22Rv1 (cell line): Measurements from ENCODE around the gene ADGRL1.
A peak's percentile ranks its signal among the peaks of the same experiment; 100 is the strongest.
"Not testable (repeated sequence)": the region's sequence is repeated elsewhere in the genome, so short reads cannot be mapped to it uniquely, and the experiment has no call there.

Experiments used
- H3K27ac ChIP-seq: fragments of 450-650 bp; 2 replicates; pipeline ENCODE4 v1.5.1; 2017
- ZFX ChIP-seq: fragments of 450-650 bp; IDR thresholded peaks from 2 replicates; pipeline ENCODE4 v1.6.1; 2017; ENCODE audit warnings: antibody characterized with exemption, borderline replicate concordance
- TF ChIP-seq, protein P1 (sequence below): fragments of 450-650 bp; IDR thresholded peaks from 2 replicates; pipeline ENCODE4 v1.5.1; 2017; ENCODE audit warnings: mild to moderate bottlenecking

Gene ADGRL1

DNA sequence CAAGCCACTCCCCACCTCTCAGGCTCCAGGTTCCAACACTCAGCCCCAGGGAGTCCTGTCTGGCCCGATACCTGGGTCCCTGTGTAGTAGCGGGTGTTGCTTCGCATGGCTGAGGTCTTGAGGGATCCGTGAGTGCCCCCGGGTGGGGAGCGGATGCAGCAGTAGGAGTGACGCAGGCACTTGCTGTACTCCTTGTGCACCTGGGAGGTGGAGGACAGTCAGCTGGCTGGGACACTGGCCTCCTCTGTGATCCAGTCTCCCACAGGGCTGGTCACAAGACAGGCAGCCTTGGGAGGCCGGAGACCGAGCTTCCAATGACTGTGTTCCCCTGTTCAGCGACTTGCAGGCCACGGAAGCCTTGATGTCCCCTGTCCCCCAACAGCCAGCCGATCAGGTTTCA lies 53.3 kb downstream of the ADGRL1 start:
- no peak overlapping the region for H3K27ac ChIP-seq
- TF ChIP-seq, protein P1, sequence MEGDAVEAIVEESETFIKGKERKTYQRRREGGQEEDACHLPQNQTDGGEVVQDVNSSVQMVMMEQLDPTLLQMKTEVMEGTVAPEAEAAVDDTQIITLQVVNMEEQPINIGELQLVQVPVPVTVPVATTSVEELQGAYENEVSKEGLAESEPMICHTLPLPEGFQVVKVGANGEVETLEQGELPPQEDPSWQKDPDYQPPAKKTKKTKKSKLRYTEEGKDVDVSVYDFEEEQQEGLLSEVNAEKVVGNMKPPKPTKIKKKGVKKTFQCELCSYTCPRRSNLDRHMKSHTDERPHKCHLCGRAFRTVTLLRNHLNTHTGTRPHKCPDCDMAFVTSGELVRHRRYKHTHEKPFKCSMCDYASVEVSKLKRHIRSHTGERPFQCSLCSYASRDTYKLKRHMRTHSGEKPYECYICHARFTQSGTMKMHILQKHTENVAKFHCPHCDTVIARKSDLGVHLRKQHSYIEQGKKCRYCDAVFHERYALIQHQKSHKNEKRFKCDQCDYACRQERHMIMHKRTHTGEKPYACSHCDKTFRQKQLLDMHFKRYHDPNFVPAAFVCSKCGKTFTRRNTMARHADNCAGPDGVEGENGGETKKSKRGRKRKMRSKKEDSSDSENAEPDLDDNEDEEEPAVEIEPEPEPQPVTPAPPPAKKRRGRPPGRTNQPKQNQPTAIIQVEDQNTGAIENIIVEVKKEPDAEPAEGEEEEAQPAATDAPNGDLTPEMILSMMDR, result no peak
- no peak for TF ChIP-seq ZFX

GRCh38 chr19:14150770-14151661 lies 55.0 kb downstream of the ADGRL1 start:
- TF ChIP-seq, protein P1, result no peak
- TF ChIP-seq ZFX, result no peak
- no peak overlapping the region for H3K27ac ChIP-seq

DNA sequence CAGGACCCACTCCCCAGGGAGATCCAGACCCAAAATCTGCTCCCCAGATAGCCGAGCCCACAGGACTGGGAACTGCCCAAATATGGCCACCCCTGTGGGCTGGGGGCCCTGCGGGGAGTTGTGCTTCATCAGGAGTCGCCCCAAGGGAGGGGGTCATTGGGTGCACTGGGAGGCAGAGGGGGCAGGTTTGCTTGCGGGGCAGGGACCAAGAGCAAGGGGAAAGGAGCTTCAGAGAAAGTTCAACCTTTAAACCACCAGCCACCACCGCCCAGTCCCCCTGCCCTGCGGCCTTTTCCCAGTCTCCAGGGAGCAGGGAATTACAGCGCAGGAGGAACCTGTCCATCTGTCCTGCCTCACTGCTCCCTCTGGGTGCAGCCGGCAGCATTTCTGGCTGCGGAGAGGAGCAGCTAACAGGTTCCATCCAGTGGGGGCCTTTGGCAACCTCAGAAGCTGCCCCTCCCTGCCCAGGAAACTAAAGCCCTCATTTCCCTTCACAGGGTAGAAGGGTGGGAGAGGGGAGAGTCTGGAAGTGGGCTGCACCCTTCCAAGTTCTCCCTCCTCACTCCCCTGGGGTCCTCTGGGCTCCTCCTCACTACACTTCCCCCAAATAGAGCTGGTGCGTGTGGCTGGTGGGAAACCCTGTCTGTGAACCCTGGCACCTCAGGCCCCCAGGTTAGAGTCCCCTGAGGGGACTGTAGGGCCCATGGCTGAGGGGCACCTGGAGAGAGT lies 55.8 kb downstream of the ADGRL1 start:
- no peak for TF ChIP-seq ZFX
- no peak overlapping the region for H3K27ac ChIP-seq

GRCh38 chr19:14149509-14149994 lies 56.4 kb downstream of the ADGRL1 start:
- TF ChIP-seq, protein P1, result no peak
- no peak for TF ChIP-seq ZFX
- no peak overlapping the region for H3K27ac ChIP-seq

- TF ChIP-seq, protein P1, result no peak
- TF ChIP-seq ZFX, result no peak
Observed at GRCh38 chr19:14148751-14149410, 57.1 kb downstream of the ADGRL1 start.

GRCh38 chr19:14147797-14148605 lies 58.0 kb downstream of the ADGRL1 start:
- no peak overlapping the region for H3K27ac ChIP-seq
- TF ChIP-seq, protein P1, result peak; percentile 73
- no peak for TF ChIP-seq ZFX

More at GRCh38 chr19:14148751-14149410, 57.1 kb downstream of the ADGRL1 start:
- no peak overlapping the region for H3K27ac ChIP-seq

DNA sequence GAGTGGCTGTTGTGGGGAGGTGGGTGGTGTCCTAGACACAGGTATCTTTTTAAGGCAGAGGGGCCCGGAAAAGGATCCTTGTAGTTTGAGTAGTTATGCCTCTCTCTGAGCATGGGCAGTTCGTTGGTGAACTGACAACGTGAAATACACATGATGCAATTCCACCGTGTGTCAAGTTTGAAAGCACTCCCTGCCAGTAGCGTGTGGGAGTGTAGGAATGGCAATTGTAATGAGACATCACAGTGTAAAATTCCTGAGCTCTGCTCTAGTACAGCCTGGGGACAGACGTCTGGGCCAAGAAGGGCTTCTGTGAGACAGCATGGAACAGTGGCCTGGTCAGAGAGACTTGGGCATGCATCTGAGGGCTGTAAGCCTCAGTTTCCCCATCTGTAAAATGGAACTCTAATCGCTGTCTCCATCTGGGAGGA lies 59.2 kb downstream of the ADGRL1 start:
- no peak overlapping the region for H3K27ac ChIP-seq
- TF ChIP-seq, protein P1, result no peak
- TF ChIP-seq ZFX, result no peak

DNA sequence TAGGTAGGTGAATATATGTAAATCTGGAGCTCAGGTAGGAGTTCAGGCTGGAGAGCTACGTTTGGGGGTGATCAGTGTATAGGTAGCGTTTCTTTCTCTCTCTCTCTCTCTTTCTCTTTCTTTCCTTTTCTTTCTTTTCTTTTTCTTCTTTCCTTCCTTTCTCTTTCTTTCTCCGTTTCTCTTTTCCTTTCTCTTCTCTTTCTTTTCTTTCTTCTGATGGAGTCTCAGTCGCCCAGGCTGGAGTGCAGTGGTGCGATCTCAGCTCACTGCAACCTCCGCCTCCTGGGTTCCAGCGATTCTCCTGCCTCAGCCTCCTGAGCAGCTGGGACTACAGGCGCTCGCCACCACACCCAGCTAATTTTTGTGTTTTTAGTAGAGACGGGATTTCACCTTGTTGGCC lies 59.8 kb downstream of the ADGRL1 start:
- not testable (repeated sequence) for H3K27ac ChIP-seq
